H9 (cell line): ENCODE results near the gene TMEM129. TPM values are rescaled to one million over a fixed set of nuclear protein-coding genes. Genes with fewer than 3 reads are reported as not detected.

ENCODE experiments used
- DNase-seq: peaks from one replicate; pipeline ENCODE4 v3.0.0-alpha.2; 2017
- H2AFZ ChIP-seq: one replicate; pipeline ENCODE4 v1.6.1; 2013; ENCODE audit warnings: mild to moderate bottlenecking, low read length, control low read depth, moderate library complexity
- H2AK5ac ChIP-seq: 2 replicates; pipeline ENCODE4 v1.6.1; 2013; ENCODE audit warnings: low read length, control low read depth, mixed read lengths; ENCODE audit not compliant: insufficient read length
- H2BK120ac ChIP-seq: one replicate; pipeline ENCODE4 v1.6.1; 2013; ENCODE audit warnings: low read depth, mild to moderate bottlenecking, low read length, control low read depth, inconsistent platforms; ENCODE audit not compliant: poor library complexity, severe bottlenecking
- H2BK12ac ChIP-seq: 2 replicates; pipeline ENCODE4 v1.6.1; 2013; ENCODE audit warnings: low read length, control low read depth, mixed read lengths, low read depth; ENCODE audit not compliant: insufficient read length
- H2BK15ac ChIP-seq: 2 replicates; pipeline ENCODE4 v1.6.1; 2013; ENCODE audit warnings: low read depth, low read length, control low read depth
- H2BK20ac ChIP-seq: one replicate; pipeline ENCODE4 v1.6.1; 2013; ENCODE audit warnings: low read depth, mild to moderate bottlenecking, low read length, control low read depth, inconsistent platforms; ENCODE audit not compliant: poor library complexity, severe bottlenecking
- H2BK5ac ChIP-seq: 2 replicates; pipeline ENCODE4 v1.6.1; 2013; ENCODE audit warnings: low read length, control low read depth, mixed read lengths; ENCODE audit not compliant: insufficient read length
- H3K14ac ChIP-seq: 2 replicates; pipeline ENCODE4 v1.6.1; 2013; ENCODE audit warnings: low read length, control low read depth; ENCODE audit not compliant: insufficient read depth
- H3K18ac ChIP-seq: 2 replicates; pipeline ENCODE4 v1.6.1; 2013; ENCODE audit warnings: low read depth, mild to moderate bottlenecking, mixed read lengths, low read length, control low read depth; ENCODE audit not compliant: insufficient read length
- H3K23ac ChIP-seq: 2 replicates; pipeline ENCODE4 v1.6.1; 2013; ENCODE audit warnings: low read length, control low read depth, mixed read lengths, low read depth; ENCODE audit not compliant: insufficient read length
- H3K23me2 ChIP-seq: 2 replicates; pipeline ENCODE4 v1.6.1; 2013; ENCODE audit warnings: low read depth, mild to moderate bottlenecking, mixed read lengths, low read length, control low read depth; ENCODE audit not compliant: insufficient read length, poor library complexity, severe bottlenecking
- H3K27ac ChIP-seq: 2 replicates; pipeline ENCODE4 v1.5.1; 2013; ENCODE audit warnings: low read length, control low read depth, mixed read lengths, low read depth; ENCODE audit not compliant: insufficient read length
- H3K27me3 ChIP-seq: 2 replicates; pipeline ENCODE4 v1.6.1; 2013; ENCODE audit warnings: low read length, control low read depth, inconsistent platforms; ENCODE audit not compliant: insufficient read depth
- H3K4ac ChIP-seq: 2 replicates; pipeline ENCODE4 v1.6.1; 2013; ENCODE audit warnings: low read depth, mild to moderate bottlenecking, control low read depth, inconsistent platforms, low read length, moderate library complexity
- H3K4me1 ChIP-seq: 2 replicates; pipeline ENCODE4 v1.6.1; 2013; ENCODE audit warnings: low read length, control low read depth, inconsistent platforms; ENCODE audit not compliant: insufficient read depth
- H3K4me2 ChIP-seq: 2 replicates; pipeline ENCODE4 v1.6.1; 2013; ENCODE audit warnings: low read length, control low read depth, mixed read lengths; ENCODE audit not compliant: insufficient read length, insufficient read depth
- H3K56ac ChIP-seq: 2 replicates; pipeline ENCODE4 v1.6.1; 2013; ENCODE audit warnings: low read depth, mild to moderate bottlenecking, mixed read lengths, low read length, control low read depth; ENCODE audit not compliant: insufficient read length
- H3K79me1 ChIP-seq: 2 replicates; pipeline ENCODE4 v1.6.1; 2013; ENCODE audit warnings: low read depth, mild to moderate bottlenecking, moderate library complexity, low read length, control low read depth, inconsistent platforms; ENCODE audit not compliant: insufficient read depth, poor library complexity, severe bottlenecking
- H3K79me2 ChIP-seq: 2 replicates; pipeline ENCODE4 v1.6.1; 2013; ENCODE audit warnings: low read length, control low read depth, inconsistent platforms; ENCODE audit not compliant: insufficient read depth
- H3K9ac ChIP-seq: 2 replicates; pipeline ENCODE4 v1.6.1; 2013; ENCODE audit warnings: low read length, control low read depth, mixed read lengths; ENCODE audit not compliant: insufficient read length; ENCODE audit errors: extremely low read depth
- H3K9me3 ChIP-seq: one replicate; pipeline ENCODE4 v1.6.1; 2013; ENCODE audit warnings: low read depth, low read length, inconsistent platforms; ENCODE audit not compliant: control insufficient read depth
- H3T11ph ChIP-seq: one replicate; pipeline ENCODE4 v1.6.1; 2013; ENCODE audit warnings: mild to moderate bottlenecking, low read length, control low read depth, inconsistent platforms
- H4K20me1 ChIP-seq: one replicate; pipeline ENCODE4 v1.6.1; 2013; ENCODE audit not compliant: control insufficient read depth, insufficient read length, insufficient read depth
- H4K5ac ChIP-seq: 2 replicates; pipeline ENCODE4 v1.6.1; 2013; ENCODE audit warnings: low read depth, mild to moderate bottlenecking, mixed read lengths, low read length, control low read depth; ENCODE audit not compliant: insufficient read length
- H4K8ac ChIP-seq: replicated peaks from 2 replicates; pipeline ENCODE4 v1.6.1; 2013; ENCODE audit warnings: low read length, control low read depth, mixed read lengths, low read depth; ENCODE audit not compliant: insufficient read length
- H4K91ac ChIP-seq: 2 replicates; pipeline ENCODE4 v1.6.1; 2013; ENCODE audit warnings: low read depth, mild to moderate bottlenecking, moderate library complexity, mixed read lengths, low read length, control low read depth; ENCODE audit not compliant: insufficient read length
- H3K27ac Mint-ChIP-seq, 3 experiments: 2 replicates in 2 of 3; 3 replicates in 1 of 3; pipeline ENCODE4 v1.8.0; 2020 to 2021; ENCODE audit warnings: mixed read lengths in 3 of 3, mild to moderate bottlenecking in 1 of 3, moderate library complexity in 1 of 3
- H3K27me3 Mint-ChIP-seq: 2 replicates; pipeline ENCODE4 v1.8.0; 2021; ENCODE audit warnings: low read depth, mild to moderate bottlenecking, moderate library complexity, mixed read lengths
- H3K36me3 Mint-ChIP-seq, 3 experiments: 2 replicates in 2 of 3; 3 replicates in 1 of 3; pipeline ENCODE4 v1.8.0; 2020 to 2021; ENCODE audit warnings: low read depth in 3 of 3, mixed read lengths in 3 of 3; ENCODE audit not compliant: insufficient read depth in 1 of 3
- H3K4me1 Mint-ChIP-seq, 2 experiments: 2 replicates each; pipeline ENCODE4 v1.8.0; 2020; ENCODE audit warnings: mixed read lengths in 2 of 2
- H3K4me3 Mint-ChIP-seq, 2 experiments: 2 replicates in 1 of 2; 3 replicates in 1 of 2; pipeline ENCODE4 v1.8.0; 2020 to 2021; ENCODE audit warnings: mild to moderate bottlenecking in 2 of 2, mixed read lengths in 2 of 2, moderate library complexity in 1 of 2
- H3K9me3 Mint-ChIP-seq, 2 experiments: 2 replicates in 1 of 2; 3 replicates in 1 of 2; pipeline ENCODE4 v1.8.0; 2020; ENCODE audit warnings: mild to moderate bottlenecking in 2 of 2, mixed read lengths in 2 of 2, moderate library complexity in 1 of 2
- WGBS: extraction: QIAGEN DNeasy Blood & Tissue Kit; methylation state at CpG from one replicate; pipeline ENCODE4 v1.1.7; 2013; ENCODE audit warnings: missing lambda C conversion rate, low lambda C conversion rate, mixed read lengths; ENCODE audit not compliant: insufficient read length; ENCODE audit errors: extremely low coverage; 5-methylcytosine and 5-hydroxymethylcytosine counted together
- total RNA-seq: library from RNA; stranded (reverse); gene quantifications from 2 replicates; pipeline ENCODE4 v1.2.1, GENCODE V29; 2021
- TF ChIP-seq, protein P1 (sequence below): fragments of 200-600 bp; sonication (generic); conservative IDR thresholded peaks from 3 replicates; pipeline ENCODE4 v1.8.0; 2021; ENCODE audit warnings: antibody characterized with exemption, mild to moderate bottlenecking

The TMEM129 gene
- total RNA-seq, 1 experiment from 2014 or later = 27.3 TPM

DNA sequence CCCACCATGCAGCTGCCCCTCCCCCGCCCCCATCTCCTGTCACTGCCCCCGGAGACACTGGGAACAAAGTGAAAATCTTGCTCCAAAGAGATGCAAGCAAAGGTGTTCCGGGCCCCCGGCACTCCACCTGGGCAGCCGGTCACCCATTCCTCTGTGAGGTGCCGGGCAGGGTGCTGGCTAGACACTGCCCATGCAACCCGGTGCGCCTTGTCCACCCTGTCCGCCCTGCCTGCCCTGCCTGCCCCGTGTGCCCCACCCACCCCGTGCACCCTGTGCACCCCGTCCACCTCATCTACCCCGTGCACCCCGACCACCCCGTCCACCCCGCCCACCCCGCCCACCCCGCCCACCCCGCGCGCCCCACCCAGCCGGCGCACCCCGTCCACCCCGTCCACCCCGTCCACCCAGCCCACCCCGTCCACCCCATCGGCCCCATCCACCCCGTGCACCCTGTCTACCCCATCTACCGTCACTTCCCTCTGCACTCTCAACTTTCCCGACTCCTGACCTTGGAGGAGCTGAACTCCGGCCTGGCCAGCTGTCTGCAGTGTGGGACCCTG, 40.1 kb upstream of the TMEM129 start:
- Mint-ChIP-seq H3K27ac (no peak overlapping the region), H3K4me1 (peaks cover 14 to 29% of the 10 kb centered on the region in 2 experiments), H3K9me3 (no peaks in the 10 kb centered on the region), H3K27me3 (peaks cover 8% of the 10 kb centered on the region), H3K36me3 (no peaks in the 10 kb centered on the region), H3K4me3 (no peak overlapping the region)
- Histone ChIP-seq H3K9ac (no peak overlapping the region), H3K23me2 (no peaks in the 10 kb centered on the region), H2BK120ac (no peak overlapping the region), H3K23ac (no peak overlapping the region), H3K27ac (no peak overlapping the region), H3K79me1 (no peaks in the 10 kb centered on the region), H2BK12ac (no peak overlapping the region), H3T11ph (no peak overlapping the region), H4K20me1 (no peaks in the 10 kb centered on the region), H3K27me3 (no peaks in the 10 kb centered on the region), H3K4me2 (no peak overlapping the region), H3K79me2 (no peaks in the 10 kb centered on the region), H4K91ac (no peak overlapping the region), H2BK15ac (no peak overlapping the region), H3K9me3 (no peaks in the 10 kb centered on the region), H3K18ac (no peak overlapping the region), H2BK20ac (no peak overlapping the region), H4K5ac (no peak overlapping the region), H2BK5ac (no peak overlapping the region), H3K4ac (no peak overlapping the region), H2AFZ (no peak overlapping the region), H3K4me1 (no peaks in the 10 kb centered on the region), H4K8ac (no peak overlapping the region), H3K14ac (no peak overlapping the region), H3K56ac (no peak overlapping the region), H2AK5ac (no peak overlapping the region)
- DNase-seq = no peak
- TF ChIP-seq, protein P1, sequence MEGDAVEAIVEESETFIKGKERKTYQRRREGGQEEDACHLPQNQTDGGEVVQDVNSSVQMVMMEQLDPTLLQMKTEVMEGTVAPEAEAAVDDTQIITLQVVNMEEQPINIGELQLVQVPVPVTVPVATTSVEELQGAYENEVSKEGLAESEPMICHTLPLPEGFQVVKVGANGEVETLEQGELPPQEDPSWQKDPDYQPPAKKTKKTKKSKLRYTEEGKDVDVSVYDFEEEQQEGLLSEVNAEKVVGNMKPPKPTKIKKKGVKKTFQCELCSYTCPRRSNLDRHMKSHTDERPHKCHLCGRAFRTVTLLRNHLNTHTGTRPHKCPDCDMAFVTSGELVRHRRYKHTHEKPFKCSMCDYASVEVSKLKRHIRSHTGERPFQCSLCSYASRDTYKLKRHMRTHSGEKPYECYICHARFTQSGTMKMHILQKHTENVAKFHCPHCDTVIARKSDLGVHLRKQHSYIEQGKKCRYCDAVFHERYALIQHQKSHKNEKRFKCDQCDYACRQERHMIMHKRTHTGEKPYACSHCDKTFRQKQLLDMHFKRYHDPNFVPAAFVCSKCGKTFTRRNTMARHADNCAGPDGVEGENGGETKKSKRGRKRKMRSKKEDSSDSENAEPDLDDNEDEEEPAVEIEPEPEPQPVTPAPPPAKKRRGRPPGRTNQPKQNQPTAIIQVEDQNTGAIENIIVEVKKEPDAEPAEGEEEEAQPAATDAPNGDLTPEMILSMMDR = no peak
- no CpG with 5 or more reads among the region's 32 CpGs for WGBS
